Duodenal mucosa (tissue), 2 donors: ENCODE data around the gene ZDHHC11.

Source experiments
- H3K27ac ChIP-seq: one replicate; pipeline ENCODE4 v1.7.0; 2013; ENCODE audit warnings: low read depth, low read length
- H3K27me3 ChIP-seq, 2 donors: one replicate each; pipeline ENCODE4 v1.7.0; 2013; ENCODE audit warnings: low read length in 2 of 2, control low read depth in 1 of 2; ENCODE audit not compliant: insufficient read depth in 2 of 2, control insufficient read depth in 1 of 2
- H3K36me3 ChIP-seq, 2 donors: one replicate each; pipeline ENCODE4 v1.7.0; 2013; ENCODE audit warnings: low read length in 2 of 2, control low read depth in 1 of 2; ENCODE audit not compliant: insufficient read depth in 2 of 2, control insufficient read depth in 1 of 2
- H3K4me1 ChIP-seq, 2 donors: one replicate each; pipeline ENCODE4 v1.7.0; 2013; ENCODE audit warnings: low read length in 2 of 2, control low read depth in 1 of 2; ENCODE audit not compliant: insufficient read depth in 2 of 2, control insufficient read depth in 1 of 2
- H3K4me3 ChIP-seq, 2 donors: one replicate each; pipeline ENCODE4 v1.7.0; 2013; ENCODE audit warnings: low read length in 2 of 2, low read depth in 1 of 2
- H3K9ac ChIP-seq, 2 donors: one replicate each; pipeline ENCODE4 v1.7.0; 2013; ENCODE audit warnings: low read length in 2 of 2, low read depth in 1 of 2
- H3K9me3 ChIP-seq, 2 donors: one replicate each; pipeline ENCODE4 v1.7.0; 2013; ENCODE audit warnings: low read length in 2 of 2, control low read depth in 1 of 2; ENCODE audit not compliant: control insufficient read depth in 1 of 2

Gene ZDHHC11

GRCh38 chr5:850511-851006, at the start of gene ZDHHC11:
ZDHHC11 (minus strand) TSS chr5:850986; CDS start chr5:850602, 384 bp downstream.
- no peaks in the 10 kb centered on the region for H3K9me3 ChIP-seq
- H3K36me3 ChIP-seq, result no peaks in the 10 kb centered on the region
- no peak within 1 kb of the TSS for H3K27ac ChIP-seq
- H3K4me1 ChIP-seq, result no peaks in the 10 kb centered on the region
- peaks cover 0 to 12% of the 10 kb centered on the region in 2 donors for H3K27me3 ChIP-seq
- no peak within 1 kb of the TSS for H3K4me3 ChIP-seq
- H3K9ac ChIP-seq, result no peak within 1 kb of the TSS

- Histone ChIP-seq H3K4me3 (peak overlapping the region; percentile 71 to 93), H3K9me3 (no peaks in the 10 kb centered on the region), H3K4me1 (peaks cover 22 to 26% of the 10 kb centered on the region in 2 donors), H3K27ac (no peak overlapping the region), H3K27me3 (no peaks in the 10 kb centered on the region), H3K9ac (peak overlapping the region in 1 of 2 donors; percentile 38), H3K36me3 (peaks cover 4 to 36% of the 10 kb centered on the region in 2 donors)
Measured at GRCh38 chr5:893711-894110, 42.9 kb upstream of the ZDHHC11 start.

- Histone ChIP-seq H3K27me3 (no peaks in the 10 kb centered on the region), H3K4me3 (peak overlapping the region; percentile 71 to 93), H3K36me3 (peaks cover 4 to 42% of the 10 kb centered on the region in 2 donors), H3K27ac (no peak overlapping the region), H3K4me1 (peaks cover 22 to 26% of the 10 kb centered on the region in 2 donors), H3K9me3 (no peaks in the 10 kb centered on the region), H3K9ac (peak overlapping the region in 1 of 2 donors; percentile 54)
Measured at GRCh38 chr5:893137-893506, 42.3 kb upstream of the ZDHHC11 start.

- no peaks in the 10 kb centered on the region for H3K27me3 ChIP-seq
- peaks cover 5 to 47% of the 10 kb centered on the region in 2 donors for H3K36me3 ChIP-seq
- peak within 1 kb of the TSS; percentile 78 for H3K27ac ChIP-seq
- peak within 1 kb of the TSS; percentile 91 to 93 for H3K4me3 ChIP-seq
- no peaks in the 10 kb centered on the region for H3K9me3 ChIP-seq
- H3K9ac ChIP-seq, result peak within 1 kb of the TSS; percentile 65 to 98
- peaks cover 22 to 26% of the 10 kb centered on the region in 2 donors for H3K4me1 ChIP-seq
Measured at GRCh38 chr5:892394-893136, 41.8 kb upstream of the ZDHHC11 start, which contains the start of the genes BRD9 and TRIP13. BRD9 (minus strand) TSS chr5:892801; CDS start chr5:892657, 144 bp downstream. TRIP13 (plus strand) TSS chr5:892884; CDS start chr5:892999, 115 bp downstream.

GRCh38 chr5:891837-892393, 41.1 kb upstream of the ZDHHC11 start:
- no peaks in the 10 kb centered on the region for H3K27me3 ChIP-seq
- H3K4me3 ChIP-seq, result peak overlapping the region; percentile 91 to 93
- peaks cover 11 to 52% of the 10 kb centered on the region in 2 donors for H3K36me3 ChIP-seq
- H3K27ac ChIP-seq, result peak overlapping the region; percentile 78
- H3K4me1 ChIP-seq, result peaks cover 22 to 26% of the 10 kb centered on the region in 2 donors
- no peaks in the 10 kb centered on the region for H3K9me3 ChIP-seq
- peak overlapping the region; percentile 65 to 98 for H3K9ac ChIP-seq

- Histone ChIP-seq H3K27me3 (no peaks in the 10 kb centered on the region), H3K9me3 (no peaks in the 10 kb centered on the region), H3K36me3 (peaks cover 17 to 55% of the 10 kb centered on the region in 2 donors), H3K9ac (peak overlapping the region; percentile 65 to 98), H3K27ac (no peak overlapping the region), H3K4me3 (peak overlapping the region; percentile 91 to 93), H3K4me1 (peaks cover 22 to 26% of the 10 kb centered on the region in 2 donors)
Measured at GRCh38 chr5:891117-891836, 40.5 kb upstream of the ZDHHC11 start.

- no peak overlapping the region for H3K4me3 ChIP-seq
- no peaks in the 10 kb centered on the region for H3K9me3 ChIP-seq
- no peaks in the 10 kb centered on the region for H3K27me3 ChIP-seq
- peaks cover 22 to 26% of the 10 kb centered on the region in 2 donors for H3K4me1 ChIP-seq
- peaks cover 30 to 70% of the 10 kb centered on the region in 2 donors for H3K36me3 ChIP-seq
- no peak overlapping the region for H3K9ac ChIP-seq
- no peak overlapping the region for H3K27ac ChIP-seq
Measured at GRCh38 chr5:889075-889710, 38.4 kb upstream of the ZDHHC11 start.

- H3K9ac ChIP-seq, result no peak overlapping the region
- no peak overlapping the region for H3K4me3 ChIP-seq
- H3K27me3 ChIP-seq, result no peaks in the 10 kb centered on the region
- peaks cover 18 to 22% of the 10 kb centered on the region in 2 donors for H3K4me1 ChIP-seq
- no peaks in the 10 kb centered on the region for H3K9me3 ChIP-seq
- H3K27ac ChIP-seq, result no peak overlapping the region
- H3K36me3 ChIP-seq, result peaks cover 35 to 76% of the 10 kb centered on the region in 2 donors
Measured at GRCh38 chr5:888638-889035, 37.9 kb upstream of the ZDHHC11 start.

- Histone ChIP-seq H3K27ac (no peak overlapping the region), H3K9me3 (no peaks in the 10 kb centered on the region), H3K27me3 (no peaks in the 10 kb centered on the region), H3K36me3 (peaks cover 40 to 81% of the 10 kb centered on the region in 2 donors), H3K9ac (no peak overlapping the region), H3K4me1 (peaks cover 13 to 16% of the 10 kb centered on the region in 2 donors), H3K4me3 (no peak overlapping the region)
Measured at GRCh38 chr5:887947-888637, 37.3 kb upstream of the ZDHHC11 start.
